ENCODE measurements around the gene KISS1R. TPM values are rescaled to one million over a fixed set of nuclear protein-coding genes. Genes with fewer than 3 reads are reported as not detected.

KISS1R gene
- total and polyA plus RNA-seq, 2 donors from 2014 or later: 0.69 TPM; not detected in 1

DNA sequence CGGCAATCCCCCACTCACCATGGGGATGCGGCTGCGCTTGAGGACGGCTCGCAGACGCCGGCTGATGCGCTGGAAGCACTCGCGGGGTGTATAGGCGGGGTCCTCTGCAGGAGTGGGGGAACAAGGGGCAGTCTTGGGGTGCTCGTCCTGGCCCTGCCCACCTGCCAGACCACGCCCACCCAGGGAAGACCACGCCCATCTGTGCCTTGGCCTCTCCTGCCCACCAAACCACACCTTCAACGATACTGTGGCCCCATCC, 17.2 kb upstream of the KISS1R start:
- Histone ChIP-seq H3K4me3 (ENCODE audit: low read length in 3 of 3) (no peak overlapping the region), H3K27me3 (ENCODE audit: control insufficient read depth, insufficient read depth, low read length) (no peaks in the 10 kb centered on the region), H3K9ac (ENCODE audit: low read length in 3 of 3) (no peak overlapping the region), H3K4me1 (ENCODE audit: control insufficient read depth in 2 of 3, insufficient read depth in 2 of 3, low read depth in 1 of 3, low read length in 3 of 3) (no peaks in the 10 kb centered on the region), H3K27ac (ENCODE audit: low read depth in 2 of 2, low read length in 2 of 2) (no peak overlapping the region), H3K9me3 (ENCODE audit: control insufficient read depth in 2 of 3, insufficient read depth in 1 of 3, low read length in 3 of 3) (no peaks in the 10 kb centered on the region), H3K36me3 (ENCODE audit: control insufficient read depth in 2 of 3, insufficient read depth in 3 of 3, low read length in 3 of 3) (no peaks in the 10 kb centered on the region)
- TF ChIP-seq, protein P1, sequence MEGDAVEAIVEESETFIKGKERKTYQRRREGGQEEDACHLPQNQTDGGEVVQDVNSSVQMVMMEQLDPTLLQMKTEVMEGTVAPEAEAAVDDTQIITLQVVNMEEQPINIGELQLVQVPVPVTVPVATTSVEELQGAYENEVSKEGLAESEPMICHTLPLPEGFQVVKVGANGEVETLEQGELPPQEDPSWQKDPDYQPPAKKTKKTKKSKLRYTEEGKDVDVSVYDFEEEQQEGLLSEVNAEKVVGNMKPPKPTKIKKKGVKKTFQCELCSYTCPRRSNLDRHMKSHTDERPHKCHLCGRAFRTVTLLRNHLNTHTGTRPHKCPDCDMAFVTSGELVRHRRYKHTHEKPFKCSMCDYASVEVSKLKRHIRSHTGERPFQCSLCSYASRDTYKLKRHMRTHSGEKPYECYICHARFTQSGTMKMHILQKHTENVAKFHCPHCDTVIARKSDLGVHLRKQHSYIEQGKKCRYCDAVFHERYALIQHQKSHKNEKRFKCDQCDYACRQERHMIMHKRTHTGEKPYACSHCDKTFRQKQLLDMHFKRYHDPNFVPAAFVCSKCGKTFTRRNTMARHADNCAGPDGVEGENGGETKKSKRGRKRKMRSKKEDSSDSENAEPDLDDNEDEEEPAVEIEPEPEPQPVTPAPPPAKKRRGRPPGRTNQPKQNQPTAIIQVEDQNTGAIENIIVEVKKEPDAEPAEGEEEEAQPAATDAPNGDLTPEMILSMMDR (IDR thresholded peaks at IDR 0.05; ENCODE audit: borderline replicate concordance, extremely low read depth, insufficient read depth): no peak
- intact Hi-C loops (cut with DNase I): no loop called here
- no peak for DNase-seq
- FAIRE-seq: no peak

DNA sequence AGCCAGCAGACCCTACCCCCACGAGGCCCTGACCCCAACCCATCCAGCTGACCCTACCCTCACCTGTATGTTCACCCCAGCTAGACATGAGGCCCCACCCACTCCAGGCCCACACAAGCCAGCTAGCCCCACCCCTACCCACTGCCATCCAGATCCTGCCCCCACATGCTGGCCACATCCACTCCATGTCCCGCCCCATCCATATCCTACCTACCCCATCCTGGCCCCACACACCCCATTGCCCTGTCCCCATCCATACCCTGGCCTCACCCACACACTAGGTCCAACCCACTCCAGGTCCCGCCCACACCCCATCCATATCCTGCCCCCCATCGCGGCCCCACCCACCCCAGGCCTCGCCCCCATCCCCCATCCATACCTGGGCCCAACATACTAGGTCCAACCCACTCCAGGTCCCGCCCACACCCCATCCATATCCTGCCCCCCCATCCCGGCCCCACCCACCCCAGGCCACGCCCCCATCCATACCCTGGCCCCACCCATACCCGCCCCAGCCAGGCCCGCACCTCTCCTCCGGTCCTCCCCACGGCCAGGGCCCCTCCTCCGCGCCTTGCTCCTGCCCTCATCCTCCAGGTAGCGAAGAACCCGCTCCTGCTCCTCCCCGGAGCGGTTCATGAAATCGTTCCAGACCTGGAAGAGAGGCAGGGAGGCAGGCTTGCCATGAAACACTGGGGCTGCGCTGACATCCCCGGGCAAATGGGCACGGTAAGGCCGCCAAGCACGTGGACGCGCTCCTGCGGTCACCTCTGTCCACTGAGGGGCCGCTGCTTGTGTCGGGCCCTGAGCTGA, 16.6 kb upstream of the KISS1R start:
- intact Hi-C loops (cut with DNase I): no loop called here
- Histone ChIP-seq H3K4me3 (ENCODE audit: low read length in 3 of 3) (no peak overlapping the region), H3K27ac (ENCODE audit: low read depth in 2 of 2, low read length in 2 of 2) (no peak overlapping the region), H3K36me3 (ENCODE audit: control insufficient read depth in 2 of 3, insufficient read depth in 3 of 3, low read length in 3 of 3) (no peaks in the 10 kb centered on the region), H3K9me3 (ENCODE audit: control insufficient read depth in 2 of 3, insufficient read depth in 1 of 3, low read length in 3 of 3) (no peaks in the 10 kb centered on the region), H3K4me1 (ENCODE audit: control insufficient read depth in 2 of 3, insufficient read depth in 2 of 3, low read depth in 1 of 3, low read length in 3 of 3) (no peaks in the 10 kb centered on the region), H3K27me3 (ENCODE audit: control insufficient read depth, insufficient read depth, low read length) (no peaks in the 10 kb centered on the region), H3K9ac (ENCODE audit: low read length in 3 of 3) (no peak overlapping the region)
- FAIRE-seq (no peak), DNase-seq (peak in 2 of 5 donors; percentile 13 to 74)
- TF ChIP-seq, protein P1 (IDR thresholded peaks at IDR 0.05; ENCODE audit: borderline replicate concordance, extremely low read depth, insufficient read depth): no peak

DNA sequence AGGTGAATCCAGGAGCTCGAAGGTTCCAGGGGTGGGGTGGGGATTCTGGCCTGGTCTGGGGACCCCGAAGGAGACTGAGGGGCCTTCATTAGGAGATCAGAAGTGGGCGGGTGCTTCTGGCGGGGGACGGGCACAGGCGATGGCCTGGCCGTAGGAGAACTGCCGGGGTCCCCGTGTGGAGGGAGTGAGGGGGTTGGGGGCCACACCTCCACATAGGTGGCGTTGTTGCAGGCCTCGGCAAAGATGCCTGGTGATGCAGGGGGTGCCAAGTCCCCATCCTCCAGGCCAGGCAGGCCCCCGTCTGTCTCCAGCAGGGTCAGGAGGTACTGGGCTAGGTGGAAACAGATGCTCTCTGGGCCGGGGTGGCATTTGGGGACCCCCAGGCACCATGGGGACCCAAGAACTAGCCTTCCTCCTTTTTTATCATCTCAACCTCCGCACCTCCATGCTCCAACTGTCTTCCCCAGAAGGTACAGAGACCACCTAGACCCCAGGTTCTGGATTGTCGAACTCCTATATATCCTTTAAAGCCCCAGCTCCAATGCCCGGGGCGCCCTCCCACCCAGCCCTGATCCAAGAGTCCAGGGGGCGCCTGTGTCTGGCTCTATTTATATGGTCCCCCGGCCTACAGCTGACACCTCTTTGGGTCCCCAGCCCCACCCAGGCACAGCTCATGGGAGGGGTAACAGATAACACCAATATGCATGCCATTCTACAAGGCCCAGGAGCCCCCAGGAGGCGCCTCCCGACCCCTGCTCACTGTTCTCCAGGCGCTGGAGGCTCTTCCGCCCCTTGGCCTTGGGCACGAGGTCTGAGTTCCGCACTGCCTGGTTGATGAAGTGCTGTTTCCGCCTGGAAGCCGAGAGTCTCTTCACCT, 15.7 kb upstream of the KISS1R start:
- peak in 1 of 5 donors; percentile 56 for DNase-seq
- H3K27me3 ChIP-seq (ENCODE audit: control insufficient read depth, insufficient read depth, low read length): no peaks in the 10 kb centered on the region
- no peaks in the 10 kb centered on the region for H3K36me3 ChIP-seq (ENCODE audit: control insufficient read depth in 2 of 3, insufficient read depth in 3 of 3, low read length in 3 of 3)
- intact Hi-C loops (cut with DNase I): no loop called here
- no peak overlapping the region for H3K4me3 ChIP-seq (ENCODE audit: low read length in 3 of 3)
- TF ChIP-seq, protein P1 (IDR thresholded peaks at IDR 0.05; ENCODE audit: borderline replicate concordance, extremely low read depth, insufficient read depth): no peak
- no peaks in the 10 kb centered on the region for H3K9me3 ChIP-seq (ENCODE audit: control insufficient read depth in 2 of 3, insufficient read depth in 1 of 3, low read length in 3 of 3)
- no peaks in the 10 kb centered on the region for H3K4me1 ChIP-seq (ENCODE audit: control insufficient read depth in 2 of 3, insufficient read depth in 2 of 3, low read depth in 1 of 3, low read length in 3 of 3)
- H3K27ac ChIP-seq (ENCODE audit: low read depth in 2 of 2, low read length in 2 of 2): no peak overlapping the region
- H3K9ac ChIP-seq (ENCODE audit: low read length in 3 of 3): no peak overlapping the region
- FAIRE-seq: no peak
